IMR-90 (cell line): ENCODE measurements around the gene PPIB. TPM values are rescaled to one million over a fixed set of nuclear protein-coding genes. Genes with fewer than 3 reads are reported as not detected.

Source experiments
- ATAC-seq: fragments of 200-7000 bp; cut with Tn5 transposase; 2 replicates; pipeline ENCODE4 v1.9.1; 2020; ENCODE audit warnings: low read depth, mild to moderate bottlenecking, moderate library complexity
- BruUV-seq: library from RNA; stranded (reverse); fragments of 400-500 nt; replicated peaks from 2 replicates; lab custom pipeline; 2021; lab: Mats Ljungman, UMichigan
- CTCF ChIA-PET: fragments of 300-600 bp; formaldehyde crosslinking; extraction: SDS; loops from one replicate; lab custom pipeline; 2021; ENCODE audit warnings: antibody characterized with exemption; lab: Yijun Ruan, JAX
- POLR2A ChIA-PET: fragments of 300-600 bp; sonication (Branson Sonifier 250); formaldehyde crosslinking; loops from one replicate; lab custom pipeline; 2022; ENCODE audit warnings: antibody characterized with exemption; ENCODE audit not compliant: unreplicated experiment; lab: Charles Lee
- DNase-seq: peaks from one replicate; pipeline ENCODE4 v3.0.0; 2013
- H2AFZ ChIP-seq: replicated peaks from 2 replicates; pipeline ENCODE3; 2013; ENCODE audit warnings: low read length, mild to moderate bottlenecking; ENCODE audit not compliant: poor library complexity
- H2AK5ac ChIP-seq: 2 replicates; pipeline ENCODE4 v1.6.1; 2013; ENCODE audit warnings: low read depth, low read length, inconsistent platforms
- H2AK9ac ChIP-seq: replicated peaks from 2 replicates; pipeline ENCODE3; 2013; ENCODE audit warnings: mild to moderate bottlenecking, low read depth, low read length, moderate library complexity; ENCODE audit not compliant: poor library complexity
- H2BK120ac ChIP-seq: 2 replicates; pipeline ENCODE4 v1.6.1; 2013; ENCODE audit warnings: low read depth, low read length, inconsistent platforms
- H2BK15ac ChIP-seq: 3 replicates; pipeline ENCODE4 v1.6.1; 2013; ENCODE audit warnings: low read depth, low read length, inconsistent platforms
- H2BK20ac ChIP-seq: 2 replicates; pipeline ENCODE4 v1.6.1; 2013; ENCODE audit warnings: low read depth, mild to moderate bottlenecking, inconsistent platforms, low read length, moderate library complexity
- H2BK5ac ChIP-seq: 2 replicates; pipeline ENCODE4 v1.6.1; 2013; ENCODE audit warnings: mild to moderate bottlenecking, low read depth, low read length, inconsistent platforms; ENCODE audit not compliant: poor library complexity, severe bottlenecking
- H3K14ac ChIP-seq: replicated peaks from 2 replicates; pipeline ENCODE4 v1.6.1; 2013; ENCODE audit warnings: low read depth, low read length, inconsistent platforms
- H3K18ac ChIP-seq: 2 replicates; pipeline ENCODE4 v1.6.1; 2013; ENCODE audit warnings: low read depth, low read length, control low read depth
- H3K23ac ChIP-seq: 2 replicates; pipeline ENCODE4 v1.6.1; 2013; ENCODE audit warnings: low read depth, low read length, inconsistent platforms
- H3K27ac ChIP-seq: 2 replicates; pipeline ENCODE4 v1.5.1; 2013; ENCODE audit warnings: mild to moderate bottlenecking, control low read depth, low read length; ENCODE audit not compliant: insufficient read depth
- H3K27me3 ChIP-seq: 2 replicates; pipeline ENCODE4 v1.6.1; 2013; ENCODE audit warnings: low read length; ENCODE audit not compliant: control insufficient read depth, insufficient read depth
- H3K36me3 ChIP-seq: 2 replicates; pipeline ENCODE4 v1.6.1; 2013; ENCODE audit warnings: low read length, mixed read lengths; ENCODE audit not compliant: control insufficient read depth, insufficient read depth
- H3K4ac ChIP-seq: 2 replicates; pipeline ENCODE4 v1.6.1; 2013; ENCODE audit warnings: low read depth, low read length, inconsistent platforms
- H3K4me1 ChIP-seq: 2 replicates; pipeline ENCODE4 v1.6.1; 2013; ENCODE audit warnings: low read length, mixed read lengths; ENCODE audit not compliant: control insufficient read depth, insufficient read depth
- H3K4me2 ChIP-seq: 2 replicates; pipeline ENCODE4 v1.6.1; 2013; ENCODE audit warnings: low read depth, mild to moderate bottlenecking, control low read depth, low read length, moderate library complexity
- H3K4me3 ChIP-seq: 2 replicates; pipeline ENCODE4 v1.5.1; 2013; ENCODE audit warnings: low read depth, mild to moderate bottlenecking, control low read depth, low read length, moderate library complexity; ENCODE audit not compliant: insufficient read depth
- H3K56ac ChIP-seq: 2 replicates; pipeline ENCODE4 v1.6.1; 2013; ENCODE audit warnings: low read length, inconsistent platforms; ENCODE audit not compliant: insufficient read depth; ENCODE audit errors: extremely low read depth
- H3K79me1 ChIP-seq, 2 experiments: 2 replicates each; pipeline ENCODE4 v1.6.1; 2013; ENCODE audit warnings: low read length in 2 of 2, inconsistent platforms in 1 of 2, low read depth in 1 of 2
- H3K9ac ChIP-seq: 2 replicates; pipeline ENCODE4 v1.6.1; 2013; ENCODE audit warnings: low read depth, low read length, control low read depth
- H3K9me1 ChIP-seq: 2 replicates; pipeline ENCODE4 v1.6.1; 2013; ENCODE audit warnings: low read length, inconsistent platforms; ENCODE audit not compliant: insufficient read depth
- H3K9me3 ChIP-seq: 2 replicates; pipeline ENCODE4 v1.6.1; 2013; ENCODE audit warnings: low read length; ENCODE audit not compliant: control insufficient read depth, insufficient read depth
- H4K20me1 ChIP-seq: 2 replicates; pipeline ENCODE4 v1.6.1; 2013; ENCODE audit warnings: low read length, inconsistent platforms; ENCODE audit not compliant: insufficient read depth
- H4K5ac ChIP-seq: 2 replicates; pipeline ENCODE4 v1.6.1; 2013; ENCODE audit warnings: mild to moderate bottlenecking, low read depth, low read length, control low read depth
- H4K8ac ChIP-seq, 2 experiments: 2 replicates each; pipeline ENCODE4 v1.6.1; 2013; ENCODE audit warnings: low read depth in 2 of 2, low read length in 2 of 2, control low read depth in 1 of 2, inconsistent platforms in 1 of 2
- H4K91ac ChIP-seq: 2 replicates; pipeline ENCODE4 v1.6.1; 2013; ENCODE audit warnings: low read depth, low read length, inconsistent platforms; ENCODE audit not compliant: insufficient read depth
- CTCF ChIP-seq: conservative IDR thresholded peaks from 2 replicates; pipeline ENCODE4 v1.5.1; 2012; ENCODE audit warnings: mild to moderate bottlenecking, low read depth, low read length, improper control_type of control experiment
- ELK1 ChIP-seq: fragments of 150-350 bp; IDR thresholded peaks from 2 replicates; pipeline ENCODE4 v1.6.1; 2016; ENCODE audit warnings: low read depth, mild to moderate bottlenecking, low read length, moderate library complexity, borderline replicate concordance
- FOS ChIP-seq: fragments of 150-350 bp; IDR thresholded peaks from 2 replicates; pipeline ENCODE4 v1.6.1; 2016; ENCODE audit warnings: low read depth, low read length
- MAZ ChIP-seq: IDR thresholded peaks from 2 replicates; pipeline ENCODE4 v1.6.1; 2012; ENCODE audit warnings: low read depth, mild to moderate bottlenecking, low read length, improper control_type of control experiment, moderate library complexity, borderline replicate concordance
- NFE2L2 ChIP-seq: fragments of 150-350 bp; IDR thresholded peaks from 2 replicates; pipeline ENCODE4 v1.6.1; 2016; ENCODE audit warnings: low read depth, mild to moderate bottlenecking, low read length
- POLR2A ChIP-seq: IDR thresholded peaks from 2 replicates; pipeline ENCODE4 v1.6.1; 2012; ENCODE audit warnings: mild to moderate bottlenecking, low read depth, low read length
- RAD21 ChIP-seq: IDR thresholded peaks from 2 replicates; pipeline ENCODE4 v1.6.1; 2012; ENCODE audit warnings: low read length, improper control_type of control experiment
- RCOR1 ChIP-seq: IDR thresholded peaks from 2 replicates; pipeline ENCODE4 v1.6.1; 2012; ENCODE audit warnings: mild to moderate bottlenecking, low read length, improper control_type of control experiment; ENCODE audit not compliant: insufficient replicate concordance
- RFX5 ChIP-seq: IDR thresholded peaks from 2 replicates; pipeline ENCODE4 v1.8.0; 2012; ENCODE audit warnings: low read depth, mild to moderate bottlenecking, low read length, moderate library complexity
- SMC3 ChIP-seq: fragments of 150-350 bp; IDR thresholded peaks from 2 replicates; pipeline ENCODE4 v1.6.1; 2016; ENCODE audit warnings: low read depth, mild to moderate bottlenecking, antibody characterized with exemption, low read length, moderate library complexity
- WGBS, 2 experiments: methylation state at CpG; one replicate each; pipeline versions ENCODE4 v1.1.5 to v1.1.7; 2013; ENCODE audit warnings: missing lambda C conversion rate in 2 of 2; ENCODE audit not compliant: insufficient read length in 1 of 2; ENCODE audit errors: extremely low coverage in 2 of 2; 5-methylcytosine and 5-hydroxymethylcytosine counted together
- dilution Hi-C: fragments of 300-500 bp; cut with HindIII; formaldehyde crosslinking; loops from one replicate; pipeline ENCODE4 v1.14.3; 2018; ENCODE audit warnings: low sequenced_read_pairs; ENCODE audit not compliant: unreplicated experiment
- in situ Hi-C: fragments of 300-500 bp; cut with MboI; formaldehyde crosslinking; loops from 3 replicates; pipeline ENCODE4 v1.14.3; 2019; ENCODE audit warnings: low sequenced_read_pairs, inconsistent platforms, mixed read lengths
- intact Hi-C: fragments of 100-400 bp; cut with micrococcal nuclease; formaldehyde crosslinking; loops from 2 replicates; pipeline ENCODE4 v1.10.0; 2022
- polyA plus RNA-seq, 3 experiments: library from polyadenylated mRNA; depleted of rRNA; stranded (reverse); fragments of >200 nt; gene quantifications; 2 replicates each; pipeline ENCODE4 v1.2.3, GENCODE V29; 2012; ENCODE audit warnings: low replicate concordance in 1 of 3
- total RNA-seq: library from RNA; depleted of rRNA; stranded (reverse); fragments of >200 nt; gene quantifications from 2 replicates; pipeline ENCODE4 v1.2.3, GENCODE V29; 2012

Gene PPIB
- total and polyA plus RNA-seq, 2 of the 4 experiments (the other 2 are of a cell fraction), result 1,358 to 1,682 TPM

GRCh38 chr15:64156652-64157331, 6.0 kb downstream of the PPIB start:
- Histone ChIP-seq H3K18ac (no peak overlapping the region), H4K91ac (no peak overlapping the region), H2BK5ac (no peak overlapping the region), H3K14ac (no peak overlapping the region), H3K79me1 (peaks cover 27 to 36% of the 10 kb centered on the region in 2 experiments), H3K9me3 (no peaks in the 10 kb centered on the region), H2AFZ (no peak overlapping the region), H3K23ac (no peak overlapping the region), H2AK9ac (no peak overlapping the region), H3K4me3 (no peak overlapping the region), H3K4me2 (no peak overlapping the region), H2BK15ac (no peak overlapping the region), H2BK120ac (no peak overlapping the region), H2BK20ac (no peak overlapping the region), H4K20me1 (peaks cover 70% of the 10 kb centered on the region), H3K56ac (no peak overlapping the region), H3K4ac (no peak overlapping the region), H3K27ac (no peak overlapping the region), H4K8ac (no peak overlapping the region), H3K9ac (no peak overlapping the region), H3K4me1 (peaks cover 6% of the 10 kb centered on the region), H3K9me1 (peaks cover 10% of the 10 kb centered on the region), H3K27me3 (peaks cover 12% of the 10 kb centered on the region), H2AK5ac (no peak overlapping the region), H3K36me3 (peaks cover 61% of the 10 kb centered on the region), H4K5ac (no peak overlapping the region)
- ATAC-seq (no peak), DNase-seq (no peak)
- dilution Hi-C loops (no loop called here), intact Hi-C loops (no loop called here), in situ Hi-C loops (no loop called here)
- CTCF ChIA-PET, result no interaction called here
- 97% methylated on average over 14 of the region's 16 CpGs; no CpG with 5 or more reads in 1 of the 2 experiments for WGBS, 2 experiments
- no TSS peak for BruUV-seq
- TF ChIP-seq RFX5 (no peak), ELK1 (no peak), POLR2A (no peak), SMC3 (no peak), CTCF (no peak), FOS (no peak), RAD21 (no peak), NFE2L2 (no peak), RCOR1 (no peak), MAZ (no peak)
- POLR2A ChIA-PET, result no interaction called here
